SK-N-SH treated with all-trans-retinoic acid at 6 μM for 48 hours (cell line): Measurements from ENCODE around the gene ADCY5.
A peak's percentile ranks its signal among the peaks of the same experiment; 100 is the strongest.

Experiments
- ATAC-seq: fragments of 200-7000 bp; cut with Tn5 transposase; 3 replicates; pipeline ENCODE4 v1.9.1; 2020; ENCODE audit warnings: mild to moderate bottlenecking, moderate library complexity
- CSDC2 ChIP-seq: fragments of 250-450 bp; sonication (Bioruptor Pico); IDR thresholded peaks from 2 replicates; pipeline ENCODE4 v1.5.0; 2020; ENCODE audit warnings: mild to moderate bottlenecking, moderate library complexity
- ESRRG ChIP-seq: fragments of 250-450 bp; sonication (Bioruptor Pico); IDR thresholded peaks from 2 replicates; pipeline ENCODE4 v1.6.1; 2021; ENCODE audit warnings: mild to moderate bottlenecking
- ISL1 ChIP-seq: fragments of 250-450 bp; sonication (Bioruptor Pico); IDR thresholded peaks from 2 replicates; pipeline ENCODE4 v2.1.2; 2022; ENCODE audit warnings: mild to moderate bottlenecking, moderate library complexity
- OSR1 ChIP-seq: fragments of 250-450 bp; sonication (Bioruptor Pico); IDR thresholded peaks from 2 replicates; pipeline ENCODE4 v1.8.0; 2022; ENCODE audit warnings: moderate library complexity, mild to moderate bottlenecking, inconsistent platforms
- PPARA ChIP-seq: fragments of 250-450 bp; sonication (Bioruptor Pico); IDR thresholded peaks from 2 replicates; pipeline ENCODE4 v1.5.0; 2020; ENCODE audit warnings: mild to moderate bottlenecking, borderline replicate concordance
- RARB ChIP-seq: fragments of 250-450 bp; sonication (Bioruptor Pico); IDR thresholded peaks from 2 replicates; pipeline ENCODE4 v1.8.0; 2021; ENCODE audit warnings: mild to moderate bottlenecking, moderate library complexity
- SNAI2 ChIP-seq: fragments of 250-450 bp; sonication (Bioruptor Pico); IDR thresholded peaks from 2 replicates; pipeline ENCODE4 v1.5.0; 2020; ENCODE audit warnings: mild to moderate bottlenecking, moderate library complexity
- TCF4 ChIP-seq: fragments of 250-450 bp; sonication (Bioruptor Pico); IDR thresholded peaks from 2 replicates; pipeline ENCODE4 v1.8.0; 2021; ENCODE audit warnings: mild to moderate bottlenecking, moderate library complexity, borderline replicate concordance
- TOX ChIP-seq: fragments of 250-450 bp; sonication (Bioruptor Pico); IDR thresholded peaks from 2 replicates; pipeline ENCODE4 v1.8.0; 2021; ENCODE audit warnings: mild to moderate bottlenecking, moderate library complexity, borderline replicate concordance
- ZFP3 ChIP-seq: fragments of 250-450 bp; sonication (Bioruptor Pico); IDR thresholded peaks from 2 replicates; pipeline ENCODE4 v1.5.0; 2020; ENCODE audit warnings: mild to moderate bottlenecking, moderate library complexity
- ZFP30 ChIP-seq: fragments of 450-650 bp; formaldehyde crosslinking; IDR thresholded peaks from 2 replicates; pipeline ENCODE4 v1.5.0; 2022; ENCODE audit warnings: mild to moderate bottlenecking, moderate library complexity
- ZNF565 ChIP-seq: fragments of 450-650 bp; formaldehyde crosslinking; conservative IDR thresholded peaks from 2 replicates; pipeline ENCODE4 v1.5.0; 2020; ENCODE audit warnings: low read depth, mild to moderate bottlenecking, moderate library complexity
- ZNF70 ChIP-seq: fragments of 450-650 bp; formaldehyde crosslinking; IDR thresholded peaks from 2 replicates; pipeline ENCODE4 v1.5.0; 2020; ENCODE audit warnings: mild to moderate bottlenecking, moderate library complexity
- ZNF8 ChIP-seq: fragments of 450-650 bp; formaldehyde crosslinking; IDR thresholded peaks from 2 replicates; pipeline ENCODE4 v1.5.0; 2020; ENCODE audit warnings: mild to moderate bottlenecking, moderate library complexity
- TF ChIP-seq, protein P1 (sequence below): fragments of 250-450 bp; sonication (Bioruptor Pico); IDR thresholded peaks from 2 replicates; pipeline ENCODE4 v1.5.0; 2020; ENCODE audit warnings: mild to moderate bottlenecking, moderate library complexity
- TF ChIP-seq, protein P2 (sequence below): fragments of 250-450 bp; sonication (Bioruptor Pico); IDR thresholded peaks from 2 replicates; pipeline ENCODE4 v1.5.1; 2020; ENCODE audit warnings: low read depth, mild to moderate bottlenecking, moderate library complexity
- TF ChIP-seq, protein P3 (sequence below): fragments of 250-450 bp; sonication (Bioruptor Pico); IDR thresholded peaks from 2 replicates; pipeline ENCODE4 v1.8.0; 2020; ENCODE audit warnings: mild to moderate bottlenecking, moderate library complexity, borderline replicate concordance

ADCY5 gene

DNA sequence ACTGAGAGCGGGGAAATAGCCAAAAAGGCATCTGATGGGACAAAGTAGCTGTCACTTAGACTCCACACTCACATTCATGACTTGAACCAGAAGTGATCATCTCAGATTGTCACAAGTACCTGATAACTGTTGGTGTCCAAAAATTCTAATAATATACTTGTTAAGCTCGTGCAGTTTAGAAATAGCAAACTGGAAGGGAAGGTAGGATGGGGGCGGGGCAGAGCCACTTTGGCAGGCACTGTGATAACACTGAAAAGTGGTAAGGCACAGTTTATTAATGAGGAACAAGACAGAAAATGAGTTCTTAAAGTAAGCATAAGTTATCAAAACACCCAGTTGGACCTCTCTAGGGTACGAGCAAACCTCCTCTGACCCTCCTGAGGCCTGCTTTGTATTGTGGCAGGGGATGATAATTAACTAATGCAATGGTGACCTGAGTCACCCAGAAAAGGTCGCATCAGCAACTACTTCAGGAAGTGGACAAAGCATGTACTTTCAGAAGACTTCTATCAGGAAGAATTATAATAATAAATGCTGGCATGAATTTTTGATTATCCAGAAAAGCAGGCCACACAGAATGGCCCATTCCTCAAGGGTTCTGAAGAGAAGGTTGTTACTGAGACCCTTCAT is 54.4 kb downstream of the ADCY5 start:
- ATAC-seq = no peak

DNA sequence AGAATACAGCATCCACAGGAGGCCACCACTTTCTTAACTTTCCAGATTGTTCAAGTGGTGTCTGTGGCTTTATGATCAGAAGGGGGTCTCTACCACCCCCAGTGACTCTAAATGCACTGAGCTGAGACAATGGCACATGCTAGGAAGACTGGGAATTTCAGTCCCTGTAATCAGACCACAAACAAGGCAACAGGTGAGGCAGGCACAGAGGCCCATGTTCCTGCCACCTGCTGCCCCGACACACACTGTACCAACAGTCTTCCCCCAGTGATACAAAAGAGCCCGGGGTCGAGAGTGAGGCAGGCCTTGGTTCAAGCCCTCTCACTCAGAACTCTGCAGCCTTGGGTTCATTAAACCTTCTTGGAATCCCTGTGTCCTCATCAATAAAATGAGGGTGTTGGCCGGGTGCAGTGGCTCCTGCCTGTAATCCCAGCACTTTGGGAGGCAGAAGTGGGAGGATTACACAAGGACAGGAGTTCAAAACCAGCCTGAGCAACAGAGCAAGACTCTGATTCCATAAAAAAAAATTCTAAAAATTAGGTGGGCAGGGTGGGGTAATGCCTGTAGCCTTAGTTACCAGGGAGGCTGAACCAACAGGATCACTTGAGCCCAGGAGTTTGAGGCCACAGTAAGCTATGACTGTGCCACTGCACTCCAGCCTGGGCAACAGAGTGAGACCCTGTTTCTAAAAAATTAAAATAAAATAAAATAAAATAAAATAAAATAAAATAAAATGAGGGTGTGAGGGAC is 55.8 kb downstream of the ADCY5 start:
- TF ChIP-seq PPARA (CRISPR knock-in tag) (no peak), RARB (no peak), CSDC2 (no peak), ESRRG (no peak), SNAI2 (CRISPR knock-in tag) (no peak), TCF4 (CRISPR knock-in tag) (no peak), ZFP3 (no peak)
- TF ChIP-seq, protein P1, sequence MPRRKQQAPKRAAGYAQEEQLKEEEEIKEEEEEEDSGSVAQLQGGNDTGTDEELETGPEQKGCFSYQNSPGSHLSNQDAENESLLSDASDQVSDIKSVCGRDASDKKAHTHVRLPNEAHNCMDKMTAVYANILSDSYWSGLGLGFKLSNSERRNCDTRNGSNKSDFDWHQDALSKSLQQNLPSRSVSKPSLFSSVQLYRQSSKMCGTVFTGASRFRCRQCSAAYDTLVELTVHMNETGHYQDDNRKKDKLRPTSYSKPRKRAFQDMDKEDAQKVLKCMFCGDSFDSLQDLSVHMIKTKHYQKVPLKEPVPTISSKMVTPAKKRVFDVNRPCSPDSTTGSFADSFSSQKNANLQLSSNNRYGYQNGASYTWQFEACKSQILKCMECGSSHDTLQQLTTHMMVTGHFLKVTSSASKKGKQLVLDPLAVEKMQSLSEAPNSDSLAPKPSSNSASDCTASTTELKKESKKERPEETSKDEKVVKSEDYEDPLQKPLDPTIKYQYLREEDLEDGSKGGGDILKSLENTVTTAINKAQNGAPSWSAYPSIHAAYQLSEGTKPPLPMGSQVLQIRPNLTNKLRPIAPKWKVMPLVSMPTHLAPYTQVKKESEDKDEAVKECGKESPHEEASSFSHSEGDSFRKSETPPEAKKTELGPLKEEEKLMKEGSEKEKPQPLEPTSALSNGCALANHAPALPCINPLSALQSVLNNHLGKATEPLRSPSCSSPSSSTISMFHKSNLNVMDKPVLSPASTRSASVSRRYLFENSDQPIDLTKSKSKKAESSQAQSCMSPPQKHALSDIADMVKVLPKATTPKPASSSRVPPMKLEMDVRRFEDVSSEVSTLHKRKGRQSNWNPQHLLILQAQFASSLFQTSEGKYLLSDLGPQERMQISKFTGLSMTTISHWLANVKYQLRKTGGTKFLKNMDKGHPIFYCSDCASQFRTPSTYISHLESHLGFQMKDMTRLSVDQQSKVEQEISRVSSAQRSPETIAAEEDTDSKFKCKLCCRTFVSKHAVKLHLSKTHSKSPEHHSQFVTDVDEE (CRISPR knock-in tag) = no peak
- ATAC-seq = no peak

More for the DNA sequence above, 54.4 kb downstream of the ADCY5 start:
- TF ChIP-seq ISL1 (CRISPR knock-in tag) = no peak
- TF ChIP-seq ZFP3 = no peak

DNA sequence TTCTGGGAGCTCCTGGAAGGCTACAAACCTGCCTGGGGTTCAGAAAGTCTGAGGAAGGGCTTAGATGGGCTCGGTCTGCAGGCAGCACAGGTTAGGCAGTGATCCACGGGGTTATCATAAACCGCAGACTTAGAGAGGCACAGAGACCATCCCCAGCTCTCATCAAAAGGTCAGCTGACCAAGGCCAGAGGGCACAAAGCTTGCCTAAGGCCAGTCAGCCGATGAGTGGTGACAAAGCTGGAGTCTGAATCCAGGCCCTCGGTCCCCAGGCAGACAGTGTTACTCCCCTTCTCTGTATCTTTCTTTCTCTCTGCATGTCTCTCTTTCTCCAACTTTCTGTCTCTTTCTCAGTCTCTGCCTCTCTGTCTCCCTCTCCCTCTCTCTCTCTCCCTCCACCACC is 56.5 kb downstream of the ADCY5 start:
- no peak for ATAC-seq
- TF ChIP-seq PPARA (CRISPR knock-in tag) (no peak), ZNF565 (CRISPR knock-in tag) (no peak), SNAI2 (CRISPR knock-in tag) (no peak), ISL1 (CRISPR knock-in tag) (no peak), ZNF70 (CRISPR knock-in tag) (no peak), ZFP30 (CRISPR knock-in tag) (no peak), ZFP3 (no peak), RARB (no peak), OSR1 (CRISPR knock-in tag) (no peak)
- TF ChIP-seq, protein P2, sequence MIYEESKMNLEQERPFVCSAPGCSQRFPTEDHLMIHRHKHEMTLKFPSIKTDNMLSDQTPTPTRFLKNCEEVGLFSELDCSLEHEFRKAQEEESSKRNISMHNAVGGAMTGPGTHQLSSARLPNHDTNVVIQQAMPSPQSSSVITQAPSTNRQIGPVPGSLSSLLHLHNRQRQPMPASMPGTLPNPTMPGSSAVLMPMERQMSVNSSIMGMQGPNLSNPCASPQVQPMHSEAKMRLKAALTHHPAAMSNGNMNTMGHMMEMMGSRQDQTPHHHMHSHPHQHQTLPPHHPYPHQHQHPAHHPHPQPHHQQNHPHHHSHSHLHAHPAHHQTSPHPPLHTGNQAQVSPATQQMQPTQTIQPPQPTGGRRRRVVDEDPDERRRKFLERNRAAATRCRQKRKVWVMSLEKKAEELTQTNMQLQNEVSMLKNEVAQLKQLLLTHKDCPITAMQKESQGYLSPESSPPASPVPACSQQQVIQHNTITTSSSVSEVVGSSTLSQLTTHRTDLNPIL (CRISPR knock-in tag) = no peak

DNA sequence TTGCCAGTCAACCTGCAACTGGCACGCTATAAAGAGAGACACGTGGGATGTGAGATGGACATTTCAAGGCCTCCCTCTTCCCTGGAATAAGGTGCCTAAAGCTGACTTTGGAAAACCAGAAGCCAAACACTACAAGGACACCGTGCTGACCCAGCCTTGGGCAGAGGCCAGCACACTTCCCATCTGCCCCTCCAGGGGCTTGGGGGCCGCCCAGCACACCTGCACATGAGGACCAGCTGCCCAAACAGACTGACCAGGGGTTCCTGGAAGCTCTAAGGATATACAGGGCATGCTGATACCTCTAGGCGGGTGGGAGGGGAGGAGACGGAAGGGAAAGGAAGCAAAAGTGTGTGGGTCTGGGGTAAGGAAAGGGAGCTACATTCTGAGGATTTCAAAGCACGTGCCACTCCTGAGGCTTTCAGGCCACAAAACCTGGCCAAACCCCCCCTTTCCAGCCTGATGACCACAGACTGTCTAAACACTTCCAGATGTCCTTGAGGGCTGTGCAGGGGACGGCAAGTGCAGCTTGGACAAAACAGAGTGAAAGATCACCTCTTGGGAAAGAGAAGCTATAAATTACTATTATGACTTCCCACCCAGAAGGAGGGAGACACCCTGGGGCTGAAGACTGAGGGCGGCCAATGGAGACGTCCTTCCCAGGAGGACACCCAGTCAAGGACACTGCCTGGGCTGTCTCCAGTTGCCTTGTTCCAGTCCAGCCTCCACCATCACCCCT is 57.9 kb downstream of the ADCY5 start:
- ATAC-seq = peak; percentile 68
- TF ChIP-seq SNAI2 (CRISPR knock-in tag) (no peak), RARB (no peak), TCF4 (CRISPR knock-in tag) (0 out of 2 replicates have a peak, but pooled peaks have one; percentile 25), ZNF565 (CRISPR knock-in tag) (no peak), PPARA (CRISPR knock-in tag) (no peak)
- TF ChIP-seq, protein P1 (CRISPR knock-in tag) = no peak

DNA sequence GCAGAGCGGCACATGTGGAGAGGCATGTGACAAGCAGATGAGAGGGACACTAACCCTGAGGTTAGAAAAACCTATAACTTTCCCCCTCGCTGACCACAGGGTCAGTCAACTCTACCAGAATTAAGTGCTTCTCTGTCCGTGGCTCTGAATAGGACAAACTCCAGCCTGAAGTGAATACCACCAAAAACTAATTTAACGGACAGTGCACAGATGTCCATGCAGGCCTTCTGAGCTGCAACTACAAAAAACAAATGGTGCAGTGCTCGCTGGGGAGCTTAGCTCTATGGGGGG is 59.3 kb downstream of the ADCY5 start:
- no peak for ATAC-seq
- no peak for TF ChIP-seq ZNF70 (CRISPR knock-in tag)
- no peak for TF ChIP-seq ZNF565 (CRISPR knock-in tag)
- TF ChIP-seq PPARA (CRISPR knock-in tag) = no peak
- no peak for TF ChIP-seq OSR1 (CRISPR knock-in tag)
- TF ChIP-seq, protein P3, sequence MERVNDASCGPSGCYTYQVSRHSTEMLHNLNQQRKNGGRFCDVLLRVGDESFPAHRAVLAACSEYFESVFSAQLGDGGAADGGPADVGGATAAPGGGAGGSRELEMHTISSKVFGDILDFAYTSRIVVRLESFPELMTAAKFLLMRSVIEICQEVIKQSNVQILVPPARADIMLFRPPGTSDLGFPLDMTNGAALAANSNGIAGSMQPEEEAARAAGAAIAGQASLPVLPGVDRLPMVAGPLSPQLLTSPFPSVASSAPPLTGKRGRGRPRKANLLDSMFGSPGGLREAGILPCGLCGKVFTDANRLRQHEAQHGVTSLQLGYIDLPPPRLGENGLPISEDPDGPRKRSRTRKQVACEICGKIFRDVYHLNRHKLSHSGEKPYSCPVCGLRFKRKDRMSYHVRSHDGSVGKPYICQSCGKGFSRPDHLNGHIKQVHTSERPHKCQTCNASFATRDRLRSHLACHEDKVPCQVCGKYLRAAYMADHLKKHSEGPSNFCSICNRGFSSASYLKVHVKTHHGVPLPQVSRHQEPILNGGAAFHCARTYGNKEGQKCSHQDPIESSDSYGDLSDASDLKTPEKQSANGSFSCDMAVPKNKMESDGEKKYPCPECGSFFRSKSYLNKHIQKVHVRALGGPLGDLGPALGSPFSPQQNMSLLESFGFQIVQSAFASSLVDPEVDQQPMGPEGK = no peak
- TF ChIP-seq ZNF8 (CRISPR knock-in tag) = no peak
- TF ChIP-seq, protein P2 (CRISPR knock-in tag) = no peak
- TF ChIP-seq, protein P1 (CRISPR knock-in tag) = no peak
- TF ChIP-seq RARB = no peak
- no peak for TF ChIP-seq TOX (CRISPR knock-in tag)
